HG03108 (cell line): ENCODE results near the gene MGAT5B.
"Not testable (repeated sequence)": the region's sequence is repeated elsewhere in the genome, so short reads cannot be mapped to it uniquely, and the experiment has no call there.

ENCODE experiments used
- ATAC-seq: cut with Tn5 transposase; IDR thresholded peaks from one replicate; pipeline ENCODE4 v1.9.1; 2021; ENCODE audit warnings: moderate library complexity; ENCODE audit not compliant: unreplicated experiment

Gene MGAT5B

GRCh38 chr17:76868176-76868668 is at the start of gene MGAT5B:
MGAT5B (plus strand) TSS chr17:76868404; CDS start chr17:76869030, 626 bp downstream.
- peak; percentile 70 for ATAC-seq

GRCh38 chr17:76820039-76820438 is 48.2 kb upstream of the MGAT5B start:
- no peak for ATAC-seq

- ATAC-seq: no peak
These were observed 47.6 kb upstream of the MGAT5B start for GRCh38 chr17:76820561-76820960.

GRCh38 chr17:76822184-76822778 is 45.9 kb upstream of the MGAT5B start:
- no peak for ATAC-seq

- peak; percentile 69 for ATAC-seq
These were observed 44.1 kb upstream of the MGAT5B start for GRCh38 chr17:76824093-76824492.

- ATAC-seq: no peak
These were observed 41.7 kb upstream of the MGAT5B start for GRCh38 chr17:76826330-76827068.

- no peak for ATAC-seq
These were observed 40.5 kb upstream of the MGAT5B start for GRCh38 chr17:76827736-76828135.

- no peak for ATAC-seq
These were observed 37.1 kb upstream of the MGAT5B start for GRCh38 chr17:76830987-76831715.

- no peak for ATAC-seq
These were observed 35.1 kb upstream of the MGAT5B start for GRCh38 chr17:76833034-76833644.

- ATAC-seq: no peak
These were observed 34.5 kb upstream of the MGAT5B start for GRCh38 chr17:76833747-76834146.

GRCh38 chr17:76834870-76835269 is 33.3 kb upstream of the MGAT5B start:
- ATAC-seq: no peak

GRCh38 chr17:76840443-76840767 is 27.8 kb upstream of the MGAT5B start:
- ATAC-seq: no peak

- no peak for ATAC-seq
These were observed 27.1 kb upstream of the MGAT5B start for GRCh38 chr17:76840884-76841775.

- no peak for ATAC-seq
These were observed 26.3 kb upstream of the MGAT5B start for GRCh38 chr17:76841776-76842405.

- ATAC-seq: not testable (repeated sequence)
These were observed 25.1 kb upstream of the MGAT5B start for GRCh38 chr17:76843068-76843467.

- ATAC-seq: no peak
These were observed 24.3 kb upstream of the MGAT5B start for GRCh38 chr17:76843703-76844484.

- ATAC-seq: no peak
These were observed 23.7 kb upstream of the MGAT5B start for GRCh38 chr17:76844485-76844829.

- ATAC-seq: no peak
These were observed 23.4 kb upstream of the MGAT5B start for GRCh38 chr17:76844846-76845245.

GRCh38 chr17:76845541-76846017 is 22.6 kb upstream of the MGAT5B start:
- no peak for ATAC-seq
